Central memory CD8-positive, alpha-beta T cell (primary cell): ENCODE results near the gene EFL1.
A peak's percentile ranks its signal among the peaks of the same experiment; 100 is the strongest.

Experiments
- ATAC-seq: fragments of 150-1000 bp; cut with Tn5 transposase; replicated peaks from 2 replicates; pipeline ENCODE4 v1.10.0; 2022; ENCODE audit warnings: mild to moderate bottlenecking, moderate FRiP score, moderate number of reproducible peaks; ENCODE audit not compliant: poor library complexity, severe bottlenecking; ENCODE audit errors: extremely low read depth
- DNase-seq, 2 donors: peaks; one replicate each; pipeline ENCODE4 v3.0.0; 2021; ENCODE audit warnings: low spot score in 2 of 2
- H3K27ac Mint-ChIP-seq: one replicate; pipeline ENCODE4 v1.8.0; 2022; ENCODE audit warnings: low read depth, mild to moderate bottlenecking, moderate library complexity, mixed read lengths
- H3K27me3 Mint-ChIP-seq: one replicate; pipeline ENCODE4 v1.8.0; 2022; ENCODE audit warnings: mixed read lengths
- H3K36me3 Mint-ChIP-seq: one replicate; pipeline ENCODE4 v1.8.0; 2022; ENCODE audit warnings: mild to moderate bottlenecking, moderate library complexity, mixed read lengths; ENCODE audit not compliant: insufficient read depth
- H3K4me1 Mint-ChIP-seq: one replicate; pipeline ENCODE4 v1.8.0; 2022; ENCODE audit warnings: mixed read lengths
- H3K4me3 Mint-ChIP-seq: one replicate; pipeline ENCODE4 v1.8.0; 2022; ENCODE audit warnings: mild to moderate bottlenecking, moderate library complexity, mixed read lengths
- H3K9me3 Mint-ChIP-seq: one replicate; pipeline ENCODE4 v1.8.0; 2022; ENCODE audit warnings: mixed read lengths

The EFL1 gene

GRCh38 chr15:82186161-82186560 lies 76.4 kb downstream of the EFL1 start:
- H3K27ac Mint-ChIP-seq: no peak overlapping the region
- no peaks in the 10 kb centered on the region for H3K27me3 Mint-ChIP-seq
- DNase-seq (no peak), ATAC-seq (no peak)
- H3K9me3 Mint-ChIP-seq: no peaks in the 10 kb centered on the region
- peaks cover 6% of the 10 kb centered on the region for H3K36me3 Mint-ChIP-seq
- H3K4me1 Mint-ChIP-seq: peaks cover 4% of the 10 kb centered on the region
- no peak overlapping the region for H3K4me3 Mint-ChIP-seq

GRCh38 chr15:82184776-82185175 lies 77.8 kb downstream of the EFL1 start:
- Mint-ChIP-seq H3K27ac (no peak overlapping the region), H3K27me3 (no peaks in the 10 kb centered on the region), H3K9me3 (no peaks in the 10 kb centered on the region), H3K36me3 (peaks cover 4% of the 10 kb centered on the region), H3K4me1 (peaks cover 4% of the 10 kb centered on the region), H3K4me3 (no peak overlapping the region)
- DNase-seq: no peak
- no peak for ATAC-seq

- Mint-ChIP-seq H3K27ac (no peak overlapping the region), H3K4me3 (no peak overlapping the region), H3K4me1 (peaks cover 4% of the 10 kb centered on the region), H3K36me3 (peaks cover 4% of the 10 kb centered on the region), H3K9me3 (no peaks in the 10 kb centered on the region), H3K27me3 (no peaks in the 10 kb centered on the region)
- no peak for DNase-seq
- ATAC-seq: no peak
Measured at GRCh38 chr15:82184355-82184754, 78.2 kb downstream of the EFL1 start.

- no peaks in the 10 kb centered on the region for H3K9me3 Mint-ChIP-seq
- DNase-seq (no peak), ATAC-seq (no peak)
- H3K27me3 Mint-ChIP-seq: no peaks in the 10 kb centered on the region
- peaks cover 4% of the 10 kb centered on the region for H3K36me3 Mint-ChIP-seq
- no peak overlapping the region for H3K27ac Mint-ChIP-seq
- H3K4me1 Mint-ChIP-seq: peaks cover 6% of the 10 kb centered on the region
- no peak overlapping the region for H3K4me3 Mint-ChIP-seq
Measured at GRCh38 chr15:82183121-82184031, 79.2 kb downstream of the EFL1 start.

GRCh38 chr15:82181371-82181770 lies 81.2 kb downstream of the EFL1 start:
- Mint-ChIP-seq H3K27me3 (no peaks in the 10 kb centered on the region), H3K9me3 (no peaks in the 10 kb centered on the region), H3K36me3 (peaks cover 4% of the 10 kb centered on the region), H3K4me1 (peaks cover 9% of the 10 kb centered on the region), H3K27ac (no peak overlapping the region), H3K4me3 (no peak overlapping the region)
- no peak for ATAC-seq
- no peak for DNase-seq

GRCh38 chr15:82178061-82178460 lies 84.5 kb downstream of the EFL1 start:
- H3K27me3 Mint-ChIP-seq: no peaks in the 10 kb centered on the region
- no peak overlapping the region for H3K4me3 Mint-ChIP-seq
- H3K27ac Mint-ChIP-seq: no peak overlapping the region
- no peaks in the 10 kb centered on the region for H3K36me3 Mint-ChIP-seq
- DNase-seq (no peak), ATAC-seq (no peak)
- H3K4me1 Mint-ChIP-seq: peaks cover 5% of the 10 kb centered on the region
- H3K9me3 Mint-ChIP-seq: no peaks in the 10 kb centered on the region

GRCh38 chr15:82177291-82178010 lies 85.1 kb downstream of the EFL1 start:
- H3K9me3 Mint-ChIP-seq: no peaks in the 10 kb centered on the region
- H3K27me3 Mint-ChIP-seq: no peaks in the 10 kb centered on the region
- DNase-seq: no peak
- H3K36me3 Mint-ChIP-seq: no peaks in the 10 kb centered on the region
- peaks cover 5% of the 10 kb centered on the region for H3K4me1 Mint-ChIP-seq
- no peak overlapping the region for H3K4me3 Mint-ChIP-seq
- no peak overlapping the region for H3K27ac Mint-ChIP-seq
- no peak for ATAC-seq

DNA sequence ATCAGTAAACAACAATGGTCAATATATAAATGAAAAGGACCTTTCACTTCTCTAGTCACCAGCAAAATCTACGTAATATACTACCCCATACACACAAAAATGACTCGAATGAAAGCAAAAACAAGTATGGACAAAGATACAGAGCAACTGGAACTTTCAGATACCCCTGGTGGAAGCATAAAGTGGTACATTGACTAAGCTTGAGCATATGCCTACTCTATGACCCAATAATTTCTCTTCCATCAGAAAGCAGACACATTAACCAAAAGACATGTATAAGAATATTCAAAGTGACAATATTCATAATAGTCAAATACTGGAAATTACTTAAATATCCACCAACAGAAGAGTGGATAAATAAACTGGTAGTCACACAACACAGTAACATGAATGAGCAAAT lies 86.0 kb downstream of the EFL1 start:
- no peak for ATAC-seq

DNA sequence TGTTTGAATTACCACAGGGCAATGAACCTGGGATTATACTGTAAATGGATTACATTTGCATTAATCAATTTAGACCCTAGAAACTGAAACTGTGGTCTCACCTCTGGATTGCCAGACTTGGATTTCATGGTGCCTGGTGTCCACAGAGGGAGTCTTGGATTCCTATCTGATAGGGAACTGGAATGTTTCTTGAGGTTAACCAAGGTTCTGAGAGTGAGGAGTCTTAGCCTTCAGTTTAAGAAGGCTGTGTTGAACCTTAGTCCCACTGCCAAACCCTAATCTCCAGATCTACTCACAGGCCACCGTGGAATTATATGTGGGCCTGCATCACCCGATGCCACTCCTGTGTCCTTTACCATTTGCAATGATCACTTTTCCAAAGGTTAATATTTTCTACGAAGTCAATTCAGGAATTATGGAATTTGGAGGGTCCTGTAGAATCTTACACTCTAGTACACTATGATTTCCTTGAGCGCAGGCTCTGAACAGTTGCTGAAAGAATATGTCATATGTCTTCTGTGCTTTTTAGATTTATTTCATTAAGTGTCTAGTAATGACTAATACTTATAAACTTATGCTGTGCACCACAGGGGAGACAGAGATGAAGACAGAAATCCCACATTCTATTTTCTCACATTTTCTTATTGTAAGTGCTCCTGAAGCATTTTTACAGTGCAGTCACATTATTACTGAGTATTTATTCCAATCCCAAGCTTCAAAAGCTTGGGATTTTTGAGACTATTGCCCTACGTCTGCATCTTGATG lies 87.9 kb downstream of the EFL1 start:
- Mint-ChIP-seq H3K9me3 (no peaks in the 10 kb centered on the region), H3K4me1 (peaks cover 5% of the 10 kb centered on the region), H3K4me3 (no peak overlapping the region), H3K27me3 (no peaks in the 10 kb centered on the region), H3K27ac (no peak overlapping the region), H3K36me3 (no peaks in the 10 kb centered on the region)
- ATAC-seq: no peak
- DNase-seq: no peak

More for the DNA sequence above, 86.0 kb downstream of the EFL1 start:
- no peaks in the 10 kb centered on the region for H3K36me3 Mint-ChIP-seq
- H3K9me3 Mint-ChIP-seq: no peaks in the 10 kb centered on the region
- no peak overlapping the region for H3K4me3 Mint-ChIP-seq
- peaks cover 5% of the 10 kb centered on the region for H3K4me1 Mint-ChIP-seq
- H3K27me3 Mint-ChIP-seq: no peaks in the 10 kb centered on the region
- no peak overlapping the region for H3K27ac Mint-ChIP-seq
- DNase-seq: no peak

GRCh38 chr15:82173108-82173507 lies 89.4 kb downstream of the EFL1 start:
- Mint-ChIP-seq H3K27me3 (no peaks in the 10 kb centered on the region), H3K36me3 (no peaks in the 10 kb centered on the region), H3K4me1 (peaks cover under 1% of the 10 kb centered on the region), H3K9me3 (no peaks in the 10 kb centered on the region), H3K4me3 (no peak overlapping the region), H3K27ac (peak overlapping the region; percentile 24)
- ATAC-seq: no peak
- no peak for DNase-seq

- no peaks in the 10 kb centered on the region for H3K27me3 Mint-ChIP-seq
- peak overlapping the region; percentile 24 for H3K27ac Mint-ChIP-seq
- no peaks in the 10 kb centered on the region for H3K4me1 Mint-ChIP-seq
- ATAC-seq: no peak
- H3K4me3 Mint-ChIP-seq: no peak overlapping the region
- no peaks in the 10 kb centered on the region for H3K36me3 Mint-ChIP-seq
- H3K9me3 Mint-ChIP-seq: no peaks in the 10 kb centered on the region
- DNase-seq: no peak
Measured at GRCh38 chr15:82172506-82172905, 90.0 kb downstream of the EFL1 start.

DNA sequence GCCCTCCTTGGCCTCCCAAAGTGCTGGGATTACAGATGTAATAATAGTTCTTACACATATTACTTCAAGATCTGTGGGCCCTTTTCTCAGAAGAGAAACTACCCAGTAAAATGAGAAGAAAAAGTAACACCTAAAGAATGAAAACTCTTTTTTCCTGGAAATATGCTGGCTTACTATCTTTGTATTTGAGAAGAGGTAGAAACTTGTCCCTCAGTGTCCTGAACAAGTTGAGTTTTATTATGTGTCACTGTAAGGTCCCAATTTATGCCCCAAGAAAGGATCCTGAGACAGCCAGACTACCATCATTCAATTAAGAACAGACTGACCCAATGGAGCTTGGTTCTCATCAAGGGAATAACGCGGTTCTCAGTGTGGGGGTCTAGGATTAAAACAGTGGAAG lies 93.8 kb downstream of the EFL1 start:
- no peak for DNase-seq
- ATAC-seq: no peak
- Mint-ChIP-seq H3K9me3 (no peaks in the 10 kb centered on the region), H3K27ac (no peak overlapping the region), H3K4me1 (no peaks in the 10 kb centered on the region), H3K36me3 (peaks cover 3% of the 10 kb centered on the region), H3K4me3 (no peak overlapping the region), H3K27me3 (no peaks in the 10 kb centered on the region)
